ENCODE results near the gene DLGAP4.

GRCh38 chr20:36441416-36441815 is 135.3 kb downstream of the DLGAP4 start:
- TF ChIP-seq CTCF (IDR thresholded peaks at IDR 0.05) (no peak), POLR2A (IDR thresholded peaks at IDR 0.05) (no peak), EP300 (IDR thresholded peaks at IDR 0.05) (no peak)

All from ovary (tissue), 3 donors.